Measurements from ENCODE around the gene PCNX4. TPM values are rescaled to one million over a fixed set of nuclear protein-coding genes. Genes with fewer than 3 reads are reported as not detected.

Gene PCNX4
- total and polyA plus RNA-seq, 2 experiments from 2014 or later = 22.9 to 77.5 TPM

- TF ChIP-seq REST (IDR thresholded peaks at IDR 0.05; ENCODE audit: unreplicated experiment) = no peak
- no peak for TF ChIP-seq JUNB (IDR thresholded peaks at IDR 0.05; ENCODE audit: unreplicated experiment)
- no peak for TF ChIP-seq NANOG (IDR thresholded peaks at IDR 0.05; ENCODE audit: borderline replicate concordance)
Observed at GRCh38 chr14:60089221-60089620, 2.5 kb upstream of the PCNX4 start (continued).

GRCh38 chr14:60090864-60091519 lies 731 bp upstream of the PCNX4 start:
- H3K27ac Mint-ChIP-seq = peak overlapping the region; percentile 80
- H3K4me3 Mint-ChIP-seq = peak overlapping the region; percentile 92
- peak overlapping the region; percentile 81 for H3K4me2 ChIP-seq
- peaks cover 2% of the 10 kb centered on the region; the same call in 1 of the 3 replicates for H3K36me3 Mint-ChIP-seq (ENCODE audit: low read depth)
- H4K20me1 ChIP-seq (replicated peaks; ENCODE audit: insufficient read depth) = 0 out of 2 replicates have a peak, but pooled peaks cover 5% of the 10 kb centered on the region
- H3K9me3 Mint-ChIP-seq = no peaks in the 10 kb centered on the region
- peak overlapping the region; percentile 94 for H3K27ac ChIP-seq (ENCODE audit: low read depth)
- peaks cover 34% of the 10 kb centered on the region for H3K79me2 ChIP-seq (replicated peaks; ENCODE audit: insufficient read depth)
- peak overlapping the region; percentile 97 for H2AFZ ChIP-seq
- H3K4me3 ChIP-seq = peak overlapping the region; percentile 73
- peaks cover 31% of the 10 kb centered on the region for H3K4me1 Mint-ChIP-seq
- H3K36me3 ChIP-seq (ENCODE audit: insufficient read depth) = no peaks in the 10 kb centered on the region
- H3K4me1 ChIP-seq (ENCODE audit: insufficient read depth) = peaks cover 26% of the 10 kb centered on the region
- H3F3A ChIP-seq (replicated peaks; ENCODE audit: low read depth) = 0 out of 2 replicates have a peak, but pooled peaks cover 6% of the 10 kb centered on the region
- DNase-seq (ENCODE audit: low spot score) (peak; percentile 32), ATAC-seq (peak; percentile 4; the same call in 2 of the 3 replicates)
- H3K9me2 ChIP-seq (ENCODE audit: insufficient read depth) = no peaks in the 10 kb centered on the region
- peaks cover 2% of the 10 kb centered on the region for H3K27me3 Mint-ChIP-seq (ENCODE audit: insufficient read depth, low read depth, poor library complexity)
- H3K27me3 ChIP-seq (ENCODE audit: insufficient read depth) = no peaks in the 10 kb centered on the region
- TF ChIP-seq ZNF462 (CRISPR knock-in tag; IDR thresholded peaks at IDR 0.05) (no peak), STAT1 (IDR thresholded peaks at IDR 0.05; ENCODE audit: unreplicated experiment) (no peak), CTCF (conservative IDR thresholded peaks at IDR 0.05; ENCODE audit: low read depth in 2 of 2) (no peak), ZNF331 (CRISPR knock-in tag; IDR thresholded peaks at IDR 0.05; ENCODE audit: low read depth) (no peak), ZNF114 (CRISPR knock-in tag; IDR thresholded peaks at IDR 0.05) (no peak), JUNB (IDR thresholded peaks at IDR 0.05; ENCODE audit: unreplicated experiment) (no peak), NANOG (IDR thresholded peaks at IDR 0.05; ENCODE audit: borderline replicate concordance) (no peak), POLR2AphosphoS5 (IDR thresholded peaks at IDR 0.05; ENCODE audit: low read depth) (no peak), EZH2 (IDR thresholded peaks at IDR 0.05; ENCODE audit: low read depth, unreplicated experiment) (no peak)
